Duodenal mucosa (tissue), 2 donors: Measurements from ENCODE around the gene GATAD2A.

Experiments
- H3K27ac ChIP-seq: one replicate; pipeline ENCODE4 v1.7.0; 2013; ENCODE audit warnings: low read depth, low read length
- H3K27me3 ChIP-seq, 2 donors: one replicate each; pipeline ENCODE4 v1.7.0; 2013; ENCODE audit warnings: low read length in 2 of 2, control low read depth in 1 of 2; ENCODE audit not compliant: insufficient read depth in 2 of 2, control insufficient read depth in 1 of 2
- H3K36me3 ChIP-seq, 2 donors: one replicate each; pipeline ENCODE4 v1.7.0; 2013; ENCODE audit warnings: low read length in 2 of 2, control low read depth in 1 of 2; ENCODE audit not compliant: insufficient read depth in 2 of 2, control insufficient read depth in 1 of 2
- H3K4me1 ChIP-seq, 2 donors: one replicate each; pipeline ENCODE4 v1.7.0; 2013; ENCODE audit warnings: low read length in 2 of 2, control low read depth in 1 of 2; ENCODE audit not compliant: insufficient read depth in 2 of 2, control insufficient read depth in 1 of 2
- H3K4me3 ChIP-seq, 2 donors: one replicate each; pipeline ENCODE4 v1.7.0; 2013; ENCODE audit warnings: low read length in 2 of 2, low read depth in 1 of 2
- H3K9ac ChIP-seq, 2 donors: one replicate each; pipeline ENCODE4 v1.7.0; 2013; ENCODE audit warnings: low read length in 2 of 2, low read depth in 1 of 2
- H3K9me3 ChIP-seq, 2 donors: one replicate each; pipeline ENCODE4 v1.7.0; 2013; ENCODE audit warnings: low read length in 2 of 2, control low read depth in 1 of 2; ENCODE audit not compliant: control insufficient read depth in 1 of 2

Gene GATAD2A

DNA sequence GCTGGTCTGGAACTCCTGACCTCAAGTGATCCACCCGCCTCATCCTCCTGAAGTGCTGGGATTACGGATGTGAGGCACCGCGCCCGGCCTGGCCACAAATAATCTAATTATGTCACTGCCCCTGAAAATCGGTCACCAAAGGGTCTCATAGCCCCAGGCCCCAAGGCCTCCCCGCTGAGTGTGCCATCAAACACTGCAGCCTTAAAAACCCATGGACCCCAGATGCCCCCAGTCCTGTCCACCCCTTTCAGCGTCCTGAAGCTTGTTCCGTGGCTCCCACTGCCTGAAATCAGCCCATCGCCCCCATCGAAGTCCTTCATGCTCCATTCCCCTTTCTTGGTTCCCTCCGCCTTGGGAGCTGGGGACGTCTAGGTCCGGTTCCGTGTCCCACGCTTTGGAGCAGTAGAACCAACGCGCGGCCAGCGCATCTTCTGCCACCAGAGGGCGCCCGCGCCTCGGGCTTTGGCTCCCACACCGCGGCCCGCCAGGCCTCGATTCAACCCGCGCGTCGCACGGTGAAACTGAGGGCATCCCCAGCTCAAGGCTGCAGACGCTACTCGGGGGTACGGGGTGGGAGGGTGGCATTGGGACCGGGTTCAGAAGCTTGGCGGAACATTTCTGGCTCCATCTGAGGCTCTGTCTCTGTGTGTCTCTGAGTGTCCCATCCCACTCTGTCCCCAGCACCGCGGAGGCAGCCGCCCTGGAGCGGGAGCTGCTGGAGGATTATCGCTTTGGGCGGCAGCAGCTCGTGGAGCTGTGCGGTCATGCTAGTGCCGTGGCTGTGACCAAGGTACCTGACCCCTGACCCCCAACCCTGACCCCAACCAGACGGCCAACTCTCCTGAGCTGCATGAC lies 126.7 kb downstream of the GATAD2A start:
- no peaks in the 10 kb centered on the region for H3K27me3 ChIP-seq
- no peak overlapping the region for H3K27ac ChIP-seq
- H3K4me3 ChIP-seq: no peak overlapping the region
- H3K9ac ChIP-seq: no peak overlapping the region
- peaks cover 8 to 19% of the 10 kb centered on the region in 2 donors for H3K36me3 ChIP-seq
- H3K4me1 ChIP-seq: no peaks in the 10 kb centered on the region
- H3K9me3 ChIP-seq: no peaks in the 10 kb centered on the region

- no peak overlapping the region for H3K9ac ChIP-seq
Observed at GRCh38 chr19:19532806-19533701, 127.6 kb downstream of the GATAD2A start.

DNA sequence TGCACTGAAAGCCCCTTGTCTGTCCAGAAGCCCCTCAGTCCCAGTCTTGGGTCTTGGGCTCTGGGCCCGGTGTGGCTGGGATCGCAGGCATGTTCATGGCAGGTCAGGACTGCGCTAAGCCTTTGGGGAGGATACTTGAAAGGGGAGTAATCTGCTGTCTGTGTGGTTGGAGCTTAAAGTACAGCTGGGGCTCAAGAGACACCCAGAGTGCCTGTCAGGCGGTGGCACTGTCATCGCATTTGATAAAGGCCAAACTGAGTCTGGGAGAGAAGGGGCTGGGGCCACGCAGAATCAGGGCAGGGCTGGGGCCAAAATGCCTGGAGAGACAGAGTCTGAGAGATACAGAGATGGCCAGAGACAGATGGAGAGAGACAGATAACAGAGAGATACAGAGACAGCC lies 128.4 kb downstream of the GATAD2A start:
- Histone ChIP-seq H3K36me3 (peaks cover 0 to 7% of the 10 kb centered on the region in 2 donors), H3K9me3 (no peaks in the 10 kb centered on the region), H3K27me3 (peaks cover 12 to 15% of the 10 kb centered on the region in 2 donors), H3K27ac (no peak overlapping the region), H3K4me1 (peaks cover 4 to 11% of the 10 kb centered on the region in 2 donors), H3K4me3 (no peak overlapping the region), H3K9ac (no peak overlapping the region)

More at GRCh38 chr19:19532806-19533701, 127.6 kb downstream of the GATAD2A start:
- Histone ChIP-seq H3K4me3 (no peak overlapping the region), H3K36me3 (peaks cover 0 to 12% of the 10 kb centered on the region in 2 donors), H3K27ac (no peak overlapping the region), H3K4me1 (peaks cover 0 to 3% of the 10 kb centered on the region in 2 donors), H3K9me3 (no peaks in the 10 kb centered on the region), H3K27me3 (peaks cover 6 to 8% of the 10 kb centered on the region in 2 donors)

GRCh38 chr19:19534556-19535265 lies 129.2 kb downstream of the GATAD2A start:
- Histone ChIP-seq H3K27ac (no peak overlapping the region), H3K27me3 (peaks cover 17 to 18% of the 10 kb centered on the region in 2 donors), H3K36me3 (no peaks in the 10 kb centered on the region), H3K9me3 (no peaks in the 10 kb centered on the region), H3K4me1 (peaks cover 6 to 11% of the 10 kb centered on the region in 2 donors), H3K9ac (no peak overlapping the region), H3K4me3 (no peak overlapping the region)

DNA sequence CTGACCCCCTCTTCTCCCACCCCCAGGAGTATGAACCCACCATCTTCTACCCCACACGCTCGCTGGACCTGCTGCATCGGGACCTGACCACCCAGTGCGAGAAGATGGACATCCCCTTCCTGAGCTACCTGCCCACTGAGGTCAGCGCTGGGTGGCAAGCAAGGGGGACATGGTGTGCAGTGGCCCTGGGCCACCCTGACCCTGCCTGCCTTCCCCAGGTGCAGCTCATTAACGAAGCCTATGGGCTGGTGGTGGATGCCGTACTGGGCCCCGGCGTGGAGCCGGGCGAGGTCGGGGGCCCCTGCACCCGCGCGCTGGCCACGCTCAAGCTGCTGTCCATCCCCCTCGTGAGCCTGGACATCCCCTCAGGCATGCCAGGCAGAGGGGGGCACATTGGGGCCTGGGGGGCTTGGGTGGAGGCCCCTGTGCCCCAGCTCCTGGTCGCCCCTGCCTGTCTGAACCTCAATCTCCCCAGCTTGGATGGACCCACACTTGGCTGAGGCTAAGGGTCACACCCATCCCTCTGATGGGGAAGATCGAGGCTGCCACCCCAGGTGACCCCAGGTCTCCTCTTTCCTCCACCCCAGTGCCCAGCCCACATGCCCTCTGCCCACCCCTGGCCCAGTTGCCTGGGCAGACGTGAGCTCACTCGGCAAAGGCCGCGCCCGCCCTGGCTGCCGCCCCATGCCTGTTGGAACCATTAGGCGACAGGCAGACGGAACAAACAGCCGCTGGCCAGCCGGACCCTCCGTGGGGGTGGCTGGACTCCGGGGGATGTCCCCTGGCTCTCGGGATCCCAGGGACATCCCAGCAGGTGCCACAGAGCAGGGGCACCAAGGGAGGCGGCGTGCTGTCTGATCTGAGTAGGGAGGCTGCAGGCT lies 130.1 kb downstream of the GATAD2A start:
- H3K36me3 ChIP-seq: no peaks in the 10 kb centered on the region
- H3K27me3 ChIP-seq: peaks cover 17 to 19% of the 10 kb centered on the region in 2 donors
- peaks cover 6 to 11% of the 10 kb centered on the region in 2 donors for H3K4me1 ChIP-seq
- no peak overlapping the region for H3K27ac ChIP-seq
- no peak overlapping the region for H3K9ac ChIP-seq
- H3K4me3 ChIP-seq: no peak overlapping the region
- no peaks in the 10 kb centered on the region for H3K9me3 ChIP-seq

DNA sequence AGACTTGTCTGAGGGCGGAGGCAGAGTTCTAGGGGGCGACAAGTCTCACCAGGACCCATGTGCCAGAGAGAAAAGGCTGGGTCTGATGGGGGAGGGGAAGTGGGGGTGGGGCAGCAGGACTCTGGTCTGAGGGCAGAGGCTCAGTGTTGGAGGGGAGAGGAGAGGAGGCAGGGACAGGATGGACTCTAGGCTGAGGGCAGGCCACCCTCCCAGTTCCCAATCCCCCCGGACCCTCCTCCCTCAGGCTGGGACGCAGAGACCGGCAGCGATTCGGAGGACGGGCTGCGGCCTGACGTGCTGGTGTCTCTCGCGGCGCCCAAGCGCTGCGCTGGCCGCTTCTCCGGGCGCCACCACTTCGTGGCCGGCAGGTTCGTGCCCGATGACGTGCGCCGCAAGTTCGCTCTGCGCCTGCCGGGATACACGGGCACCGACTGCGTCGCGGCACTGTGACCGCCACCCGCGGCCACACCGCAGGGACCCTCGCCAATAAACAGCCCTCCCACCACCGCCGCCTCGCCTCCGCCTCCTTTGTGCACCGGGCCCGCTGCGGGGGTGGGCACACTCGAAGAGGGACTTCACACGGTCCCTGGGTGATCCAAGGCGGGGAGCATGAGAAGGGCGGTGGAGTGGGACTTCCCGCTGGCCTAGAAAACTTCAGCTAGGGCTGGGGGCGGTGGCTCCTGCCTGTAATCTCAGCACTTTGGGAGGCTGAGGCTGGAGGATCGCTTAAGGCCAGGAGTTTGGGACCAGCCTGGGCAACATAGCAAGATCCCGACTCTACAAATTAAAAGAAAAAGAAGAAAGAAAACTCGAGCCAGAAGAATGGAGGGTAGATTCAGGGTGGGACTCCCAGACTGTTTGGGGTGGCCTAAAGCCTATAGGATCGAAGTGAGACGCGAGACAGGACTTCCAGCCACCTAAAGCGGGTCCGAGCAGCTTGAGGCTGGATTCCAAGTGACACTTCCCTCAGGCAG lies 131.9 kb downstream of the GATAD2A start:
- H3K27me3 ChIP-seq: peaks cover 17 to 32% of the 10 kb centered on the region in 2 donors
- no peaks in the 10 kb centered on the region for H3K9me3 ChIP-seq
- no peak overlapping the region for H3K27ac ChIP-seq
- no peaks in the 10 kb centered on the region for H3K36me3 ChIP-seq
- peak overlapping the region in 1 of 2 donors; percentile 48 for H3K4me3 ChIP-seq
- H3K9ac ChIP-seq: no peak overlapping the region
- H3K4me1 ChIP-seq: peaks cover 6 to 18% of the 10 kb centered on the region in 2 donors

DNA sequence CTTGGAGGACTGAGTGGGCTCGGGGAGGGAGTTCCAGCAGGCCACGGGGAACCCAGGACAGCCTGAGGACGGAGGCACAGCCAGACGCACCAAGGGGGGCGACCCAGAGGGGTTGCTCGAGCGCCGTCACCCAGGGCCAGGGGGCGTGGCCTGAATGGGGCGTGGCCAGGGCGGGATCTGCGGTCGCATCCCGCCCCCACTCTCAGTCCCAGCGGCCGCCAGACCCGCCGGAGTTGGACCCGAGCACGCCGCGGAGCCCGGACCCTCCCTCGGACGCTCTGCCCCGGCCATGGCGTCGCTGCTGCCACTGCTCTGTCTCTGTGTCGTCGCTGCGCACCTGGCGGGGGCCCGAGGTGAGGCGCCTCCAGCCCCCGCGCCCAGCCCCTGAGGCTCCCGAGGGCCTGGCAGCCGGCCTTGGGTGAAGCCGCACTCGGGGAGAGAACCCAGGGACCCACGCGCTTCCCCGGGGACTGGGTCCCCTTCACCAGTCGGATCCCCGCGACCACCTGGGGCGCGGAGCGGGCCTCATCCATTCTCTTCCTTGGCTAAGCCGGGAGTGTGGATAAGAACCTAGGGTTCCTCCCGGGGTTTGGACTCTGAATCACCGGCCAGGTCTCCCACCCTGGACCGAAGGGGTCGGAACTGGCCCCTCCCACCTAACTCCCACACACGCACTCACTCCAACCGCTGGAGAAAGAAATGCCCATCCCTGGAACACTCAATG lies 132.7 kb downstream of the GATAD2A start, which contains the start of gene CILP2:
Gene CILP2 (plus strand): TSS at position 205 of the 724 bp plus-strand sequence. CDS start 85 bp downstream, at position 290.
- H3K9ac ChIP-seq: no peak within 1 kb of the TSS
- peaks cover 6 to 18% of the 10 kb centered on the region in 2 donors for H3K4me1 ChIP-seq

GRCh38 chr19:19538785-19539166 lies 133.3 kb downstream of the GATAD2A start:
- no peak overlapping the region for H3K4me3 ChIP-seq
- no peaks in the 10 kb centered on the region for H3K36me3 ChIP-seq
- peaks cover 17 to 35% of the 10 kb centered on the region in 2 donors for H3K27me3 ChIP-seq
- no peak overlapping the region for H3K9ac ChIP-seq
- peaks cover 6 to 18% of the 10 kb centered on the region in 2 donors for H3K4me1 ChIP-seq
- no peak overlapping the region for H3K27ac ChIP-seq
- no peaks in the 10 kb centered on the region for H3K9me3 ChIP-seq

More for the DNA sequence above, 132.7 kb downstream of the GATAD2A start, which contains the start of gene CILP2:
- Histone ChIP-seq H3K9me3 (no peaks in the 10 kb centered on the region), H3K27me3 (peaks cover 17 to 35% of the 10 kb centered on the region in 2 donors), H3K36me3 (no peaks in the 10 kb centered on the region), H3K4me3 (peak within 1 kb of the TSS; percentile 29 to 48), H3K27ac (no peak within 1 kb of the TSS)
